Neural crest cell (in vitro differentiated cells): ENCODE data around the gene SCN1B. TPM values are rescaled to one million over a fixed set of nuclear protein-coding genes. Genes with fewer than 3 reads are reported as not detected.

Source experiments
- DNase-seq: peaks from one replicate; pipeline ENCODE4 v3.0.0; 2021; ENCODE audit warnings: low read depth, mixed read lengths, low spot score
- H3K27ac Mint-ChIP-seq: one replicate; pipeline ENCODE4 v1.8.0; 2021; ENCODE audit warnings: mild to moderate bottlenecking, mixed read lengths; ENCODE audit not compliant: unreplicated experiment
- H3K27me3 Mint-ChIP-seq: 2 replicates; pipeline ENCODE4 v1.8.0; 2021; ENCODE audit warnings: low read depth, mild to moderate bottlenecking, mixed read lengths
- H3K36me3 Mint-ChIP-seq: 2 replicates; pipeline ENCODE4 v1.8.0; 2021; ENCODE audit warnings: low read depth, mild to moderate bottlenecking, mixed read lengths
- H3K4me1 Mint-ChIP-seq: 2 replicates; pipeline ENCODE4 v1.8.0; 2021; ENCODE audit warnings: mixed read lengths
- H3K4me3 Mint-ChIP-seq: one replicate; pipeline ENCODE4 v1.8.0; 2021; ENCODE audit warnings: mild to moderate bottlenecking, mixed read lengths
- H3K9me3 Mint-ChIP-seq: 2 replicates; pipeline ENCODE4 v1.8.0; 2021; ENCODE audit warnings: mixed read lengths
- total RNA-seq: library from RNA; stranded (reverse); gene quantifications from 2 replicates; pipeline ENCODE4 v1.2.1, GENCODE V29; 2021
- TF ChIP-seq, protein P1 (sequence below): fragments of 200-600 bp; sonication (generic); conservative IDR thresholded peaks from 2 replicates; pipeline ENCODE4 v1.5.0; 2021; ENCODE audit warnings: antibody characterized with exemption, mild to moderate bottlenecking

Gene SCN1B
- total RNA-seq, 1 donor from 2014 or later = 1.7 TPM

DNA sequence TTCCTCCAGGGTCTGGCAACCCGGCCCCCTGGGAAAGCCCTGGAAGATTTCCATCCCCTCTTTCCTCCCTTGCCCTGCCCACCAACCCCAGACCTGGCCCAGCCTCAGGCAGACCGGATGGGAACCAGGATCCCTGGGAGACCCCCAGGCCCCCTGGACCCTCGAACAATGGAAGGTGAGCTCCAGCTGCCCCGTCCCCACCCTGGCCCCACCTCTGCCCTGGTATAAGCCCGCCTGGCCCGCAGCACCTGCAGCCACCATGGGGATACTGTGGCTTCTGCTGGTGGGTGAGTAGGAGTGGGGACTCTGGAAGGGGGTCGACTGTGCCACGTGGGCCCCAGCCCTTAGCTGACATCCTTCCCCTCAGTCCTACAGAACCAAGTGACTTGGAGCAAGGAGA, 43.7 kb downstream of the SCN1B start:
- TF ChIP-seq, protein P1, sequence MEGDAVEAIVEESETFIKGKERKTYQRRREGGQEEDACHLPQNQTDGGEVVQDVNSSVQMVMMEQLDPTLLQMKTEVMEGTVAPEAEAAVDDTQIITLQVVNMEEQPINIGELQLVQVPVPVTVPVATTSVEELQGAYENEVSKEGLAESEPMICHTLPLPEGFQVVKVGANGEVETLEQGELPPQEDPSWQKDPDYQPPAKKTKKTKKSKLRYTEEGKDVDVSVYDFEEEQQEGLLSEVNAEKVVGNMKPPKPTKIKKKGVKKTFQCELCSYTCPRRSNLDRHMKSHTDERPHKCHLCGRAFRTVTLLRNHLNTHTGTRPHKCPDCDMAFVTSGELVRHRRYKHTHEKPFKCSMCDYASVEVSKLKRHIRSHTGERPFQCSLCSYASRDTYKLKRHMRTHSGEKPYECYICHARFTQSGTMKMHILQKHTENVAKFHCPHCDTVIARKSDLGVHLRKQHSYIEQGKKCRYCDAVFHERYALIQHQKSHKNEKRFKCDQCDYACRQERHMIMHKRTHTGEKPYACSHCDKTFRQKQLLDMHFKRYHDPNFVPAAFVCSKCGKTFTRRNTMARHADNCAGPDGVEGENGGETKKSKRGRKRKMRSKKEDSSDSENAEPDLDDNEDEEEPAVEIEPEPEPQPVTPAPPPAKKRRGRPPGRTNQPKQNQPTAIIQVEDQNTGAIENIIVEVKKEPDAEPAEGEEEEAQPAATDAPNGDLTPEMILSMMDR = no peak

DNA sequence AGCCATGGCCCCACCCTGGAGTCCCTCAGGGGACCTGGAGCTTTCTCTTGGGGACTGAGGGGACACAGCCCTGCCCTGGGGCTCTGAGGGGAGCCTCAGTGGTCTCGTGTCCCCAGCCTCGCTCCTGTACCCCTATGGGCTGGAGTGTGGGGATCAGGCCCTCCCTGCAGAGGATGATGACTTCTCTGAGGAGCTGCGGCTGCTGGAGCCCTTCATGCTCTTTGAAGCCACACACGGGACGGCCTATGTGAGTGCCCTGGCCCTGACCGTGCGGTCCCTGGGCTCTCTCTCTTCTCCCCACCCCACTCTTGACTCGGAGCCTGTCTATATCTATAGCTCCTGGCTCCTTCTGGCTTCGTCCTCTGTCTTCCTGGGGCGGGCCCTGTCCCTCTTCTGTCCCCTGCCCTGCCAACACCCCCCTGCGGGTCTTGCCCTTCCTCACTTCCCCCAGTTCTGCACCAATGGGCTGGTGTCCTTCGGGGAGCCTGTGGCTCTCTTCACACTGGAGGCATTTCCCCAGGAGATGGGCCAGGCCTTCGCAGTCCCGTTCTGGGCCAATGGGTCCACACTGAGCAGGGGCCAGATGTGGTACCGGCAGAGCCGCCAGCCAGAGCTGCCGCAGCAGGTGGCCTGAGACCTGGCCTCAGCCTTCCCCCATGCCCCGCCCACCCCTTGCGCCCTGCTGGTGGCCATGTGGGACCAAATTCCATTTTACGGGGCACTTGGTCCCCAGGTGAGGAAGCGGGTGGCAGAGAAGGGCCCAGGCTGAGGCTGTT, 44.3 kb downstream of the SCN1B start:
- H3K4me3 Mint-ChIP-seq = no peak overlapping the region
- TF ChIP-seq, protein P1 = no peak

More for the DNA sequence above, 43.7 kb downstream of the SCN1B start:
- DNase-seq = no peak
- no peak overlapping the region for H3K27ac Mint-ChIP-seq
- H3K4me1 Mint-ChIP-seq = no peaks in the 10 kb centered on the region
- H3K27me3 Mint-ChIP-seq = no peaks in the 10 kb centered on the region
- no peak overlapping the region for H3K4me3 Mint-ChIP-seq
- H3K36me3 Mint-ChIP-seq = no peaks in the 10 kb centered on the region
- H3K9me3 Mint-ChIP-seq = no peaks in the 10 kb centered on the region

DNA sequence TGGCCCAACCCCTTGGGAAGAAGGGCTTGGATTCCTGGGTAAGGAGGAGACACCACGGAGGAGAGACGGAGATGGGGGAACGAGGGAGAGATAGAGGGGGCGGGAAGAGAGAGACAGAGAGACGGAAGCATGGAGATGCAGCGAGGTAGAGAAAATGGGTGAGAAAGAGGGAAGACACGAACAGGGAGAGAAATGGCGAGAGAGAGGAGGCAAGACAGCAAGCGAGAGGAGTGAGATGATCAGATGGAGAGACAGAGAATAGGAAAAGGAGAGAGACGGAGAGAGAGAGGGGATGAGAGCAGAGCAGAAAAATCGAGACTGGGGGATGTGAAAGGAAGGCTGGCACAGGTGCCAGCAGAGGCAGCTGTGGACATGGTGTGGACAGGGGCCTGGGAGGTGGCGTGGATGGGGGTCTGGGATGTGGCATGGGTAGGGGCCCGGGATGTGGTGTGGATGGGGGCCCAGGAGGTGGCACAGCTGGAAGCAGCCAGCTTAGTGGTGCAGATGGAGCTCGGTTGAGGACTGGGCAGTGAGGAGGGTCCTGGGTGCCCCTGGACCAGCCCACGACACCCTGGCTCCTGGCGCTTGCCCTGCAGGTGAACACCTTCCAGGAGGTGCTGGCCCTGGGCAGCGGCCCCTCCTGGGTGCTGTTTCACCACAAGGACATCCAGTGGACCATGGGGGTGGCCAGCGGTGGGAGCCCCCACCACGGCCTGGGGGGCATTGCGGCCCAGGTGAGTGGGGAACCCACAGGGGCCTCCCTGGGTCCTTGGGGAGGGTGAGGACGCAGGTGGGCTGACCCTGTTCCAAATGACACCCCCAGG, 45.1 kb downstream of the SCN1B start:
- H3K27me3 Mint-ChIP-seq = no peaks in the 10 kb centered on the region
- H3K4me1 Mint-ChIP-seq = no peaks in the 10 kb centered on the region
- H3K36me3 Mint-ChIP-seq = no peaks in the 10 kb centered on the region
- no peak overlapping the region for H3K27ac Mint-ChIP-seq
- no peaks in the 10 kb centered on the region for H3K9me3 Mint-ChIP-seq
- no peak for DNase-seq
- TF ChIP-seq, protein P1 = no peak
- H3K4me3 Mint-ChIP-seq = no peak overlapping the region

More for the DNA sequence above, 44.3 kb downstream of the SCN1B start:
- no peak for DNase-seq
- H3K4me1 Mint-ChIP-seq = no peaks in the 10 kb centered on the region
- H3K9me3 Mint-ChIP-seq = no peaks in the 10 kb centered on the region
- H3K27ac Mint-ChIP-seq = no peak overlapping the region
- H3K27me3 Mint-ChIP-seq = no peaks in the 10 kb centered on the region
- H3K36me3 Mint-ChIP-seq = no peaks in the 10 kb centered on the region

DNA sequence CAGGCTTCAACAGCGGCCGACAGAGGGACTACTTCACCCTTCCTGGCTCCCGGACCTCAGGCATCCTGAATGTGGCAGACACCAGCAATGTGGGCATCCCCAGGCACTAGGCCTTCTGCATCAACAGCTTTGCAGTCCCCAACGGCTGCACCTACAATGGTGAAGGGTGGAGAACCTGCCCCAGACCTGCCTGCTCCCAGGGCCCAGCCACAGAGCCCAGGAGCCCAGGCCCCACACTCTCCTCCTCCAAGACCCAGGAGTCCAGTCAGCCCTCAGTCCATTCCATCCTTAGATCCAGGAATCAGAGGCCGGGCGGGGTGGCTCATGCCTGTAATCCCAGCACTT, 45.7 kb downstream of the SCN1B start:
- no peaks in the 10 kb centered on the region for H3K9me3 Mint-ChIP-seq
- DNase-seq = no peak
- no peaks in the 10 kb centered on the region for H3K4me1 Mint-ChIP-seq
- no peak overlapping the region for H3K4me3 Mint-ChIP-seq
- no peaks in the 10 kb centered on the region for H3K27me3 Mint-ChIP-seq
- no peak overlapping the region for H3K27ac Mint-ChIP-seq
- H3K36me3 Mint-ChIP-seq = no peaks in the 10 kb centered on the region
- TF ChIP-seq, protein P1 = no peak

DNA sequence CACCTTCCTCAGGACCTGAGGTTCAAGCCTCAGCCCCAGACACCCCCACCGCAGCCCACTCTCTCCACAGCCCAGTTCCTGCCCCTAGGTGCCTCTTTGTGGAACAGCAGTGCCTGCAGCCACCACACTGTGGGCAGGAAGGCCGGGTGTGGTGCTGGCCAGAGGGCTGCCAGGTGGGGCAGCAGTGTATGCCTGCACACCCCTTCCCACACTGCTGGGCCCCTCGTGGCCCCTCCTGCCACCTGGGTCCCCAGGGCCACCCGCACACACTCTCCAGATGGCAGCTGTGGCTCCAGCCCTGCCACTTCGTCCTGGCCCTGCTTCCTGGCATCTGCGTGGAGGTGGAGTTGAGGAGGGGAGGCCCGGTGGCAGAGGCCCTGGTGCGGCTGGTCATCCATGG, 46.4 kb downstream of the SCN1B start:
- Mint-ChIP-seq H3K36me3 (no peaks in the 10 kb centered on the region), H3K4me1 (no peaks in the 10 kb centered on the region), H3K27me3 (no peaks in the 10 kb centered on the region), H3K4me3 (no peak overlapping the region), H3K27ac (no peak overlapping the region), H3K9me3 (no peaks in the 10 kb centered on the region)
- no peak for DNase-seq
- TF ChIP-seq, protein P1 = no peak
